C4-2B (cell line): ENCODE results near the gene TPR.

Source experiments
- ZFX ChIP-seq: fragments of 450-650 bp; IDR thresholded peaks from 2 replicates; pipeline ENCODE4 v1.6.1; 2017
- TF ChIP-seq, protein P1 (sequence below): fragments of 450-650 bp; conservative IDR thresholded peaks from 2 replicates; pipeline ENCODE4 v1.5.1; 2017; ENCODE audit warnings: mild to moderate bottlenecking

DNA sequence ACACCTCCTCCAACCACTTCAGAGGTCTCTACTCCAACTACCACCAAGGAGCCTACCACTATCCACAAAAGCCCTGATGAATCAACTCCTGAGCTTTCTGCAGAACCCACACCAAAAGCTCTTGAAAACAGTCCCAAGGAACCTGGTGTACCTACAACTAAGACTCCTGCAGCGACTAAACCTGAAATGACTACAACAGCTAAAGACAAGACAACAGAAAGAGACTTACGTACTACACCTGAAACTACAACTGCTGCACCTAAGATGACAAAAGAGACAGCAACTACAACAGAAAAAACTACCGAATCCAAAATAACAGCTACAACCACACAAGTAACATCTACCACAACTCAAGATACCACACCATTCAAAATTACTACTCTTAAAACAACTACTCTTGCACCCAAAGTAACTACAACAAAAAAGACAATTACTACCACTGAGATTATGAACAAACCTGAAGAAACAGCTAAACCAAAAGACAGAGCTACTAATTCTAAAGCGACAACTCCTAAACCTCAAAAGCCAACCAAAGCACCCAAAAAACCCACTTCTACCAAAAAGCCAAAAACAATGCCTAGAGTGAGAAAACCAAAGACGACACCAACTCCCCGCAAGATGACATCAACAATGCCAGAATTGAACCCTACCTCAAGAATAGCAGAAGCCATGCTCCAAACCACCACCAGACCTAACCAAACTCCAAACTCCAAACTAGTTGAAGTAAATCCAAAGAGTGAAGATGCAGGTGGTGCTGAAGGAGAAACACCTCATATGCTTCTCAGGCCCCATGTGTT lies 66.6 kb downstream of the TPR start:
- TF ChIP-seq, protein P1, sequence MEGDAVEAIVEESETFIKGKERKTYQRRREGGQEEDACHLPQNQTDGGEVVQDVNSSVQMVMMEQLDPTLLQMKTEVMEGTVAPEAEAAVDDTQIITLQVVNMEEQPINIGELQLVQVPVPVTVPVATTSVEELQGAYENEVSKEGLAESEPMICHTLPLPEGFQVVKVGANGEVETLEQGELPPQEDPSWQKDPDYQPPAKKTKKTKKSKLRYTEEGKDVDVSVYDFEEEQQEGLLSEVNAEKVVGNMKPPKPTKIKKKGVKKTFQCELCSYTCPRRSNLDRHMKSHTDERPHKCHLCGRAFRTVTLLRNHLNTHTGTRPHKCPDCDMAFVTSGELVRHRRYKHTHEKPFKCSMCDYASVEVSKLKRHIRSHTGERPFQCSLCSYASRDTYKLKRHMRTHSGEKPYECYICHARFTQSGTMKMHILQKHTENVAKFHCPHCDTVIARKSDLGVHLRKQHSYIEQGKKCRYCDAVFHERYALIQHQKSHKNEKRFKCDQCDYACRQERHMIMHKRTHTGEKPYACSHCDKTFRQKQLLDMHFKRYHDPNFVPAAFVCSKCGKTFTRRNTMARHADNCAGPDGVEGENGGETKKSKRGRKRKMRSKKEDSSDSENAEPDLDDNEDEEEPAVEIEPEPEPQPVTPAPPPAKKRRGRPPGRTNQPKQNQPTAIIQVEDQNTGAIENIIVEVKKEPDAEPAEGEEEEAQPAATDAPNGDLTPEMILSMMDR: no peak
- TF ChIP-seq ZFX: no peak
